A673 (cell line): ENCODE measurements around the gene CLASP1. TPM values are rescaled to one million over a fixed set of nuclear protein-coding genes. Genes with fewer than 3 reads are reported as not detected.

ENCODE experiments used
- BruUV-seq: library from RNA; stranded (reverse); fragments of 400-500 nt; replicated peaks from 2 replicates; lab custom pipeline; 2021; lab: Mats Ljungman, UMichigan
- CTCF ChIA-PET: fragments of 300-600 bp; sonication (Branson Sonifier 250); formaldehyde crosslinking; loops from one replicate; lab custom pipeline; 2022; ENCODE audit warnings: antibody characterized with exemption; lab: Charles Lee
- POLR2A ChIA-PET: fragments of 300-600 bp; sonication (Branson Sonifier 250); formaldehyde crosslinking; loops from one replicate; lab custom pipeline; 2022; ENCODE audit warnings: antibody characterized with exemption; ENCODE audit not compliant: low non-redundant PET; lab: Charles Lee
- DNase-seq: peaks from one replicate; pipeline ENCODE4 v3.0.0-alpha.2; 2015; ENCODE audit warnings: low spot score
- H3K27ac ChIP-seq: fragments of 200-600 bp; sonication (generic); 2 replicates; pipeline ENCODE4 v1.5.1; 2016; ENCODE audit warnings: mixed run types, low read depth, mild to moderate bottlenecking, mixed read lengths, antibody characterized with exemption, low read length; ENCODE audit not compliant: poor library complexity, severe bottlenecking
- H3K27me3 ChIP-seq: fragments of 200-600 bp; sonication (generic); replicated peaks from 2 replicates; pipeline ENCODE4 v1.6.1; 2017; ENCODE audit warnings: mixed run types, low read depth, mild to moderate bottlenecking, mixed read lengths, antibody characterized with exemption, low read length; ENCODE audit not compliant: insufficient read depth, poor library complexity
- H3K36me3 ChIP-seq: fragments of 200-600 bp; sonication (generic); 2 replicates; pipeline ENCODE4 v1.6.1; 2016; ENCODE audit warnings: mixed run types, mild to moderate bottlenecking, mixed read lengths, antibody characterized with exemption, low read length; ENCODE audit not compliant: insufficient read depth, poor library complexity, severe bottlenecking
- H3K4me1 ChIP-seq: fragments of 200-600 bp; sonication (generic); 2 replicates; pipeline ENCODE4 v1.6.1; 2017; ENCODE audit warnings: mixed run types, mild to moderate bottlenecking, mixed read lengths, antibody characterized with exemption, low read length; ENCODE audit not compliant: insufficient read depth, poor library complexity, severe bottlenecking
- H3K4me3 ChIP-seq: fragments of 200-600 bp; sonication (generic); 2 replicates; pipeline ENCODE4 v1.5.1; 2016; ENCODE audit warnings: low read depth, mixed run types, mild to moderate bottlenecking, mixed read lengths, low read length; ENCODE audit not compliant: poor library complexity, severe bottlenecking
- H3K9me3 ChIP-seq: fragments of 200-600 bp; sonication (generic); 2 replicates; pipeline ENCODE4 v1.6.1; 2016; ENCODE audit warnings: mixed run types, low read depth, mild to moderate bottlenecking, mixed read lengths, antibody characterized with exemption, low read length; ENCODE audit not compliant: poor library complexity, severe bottlenecking
- CTCF ChIP-seq: fragments of 300-800, 200-600 bp; sonication (generic); conservative IDR thresholded peaks from 2 replicates; pipeline ENCODE4 v1.5.1; 2017; ENCODE audit warnings: low read depth, mild to moderate bottlenecking, antibody characterized with exemption, low read length, moderate library complexity, mixed read lengths
- EZH2 ChIP-seq: fragments of 200-600 bp; sonication (generic); IDR thresholded peaks from 2 replicates; pipeline ENCODE4 v1.6.1; 2017; ENCODE audit warnings: borderline replicate concordance, low read depth, mild to moderate bottlenecking, mixed read lengths, antibody characterized with exemption, low read length; ENCODE audit not compliant: poor library complexity, severe bottlenecking
- intact Hi-C: fragments of 100-400 bp; cut with micrococcal nuclease; formaldehyde crosslinking; loops from one replicate; pipeline ENCODE4 v1.10.0; 2022; ENCODE audit not compliant: unreplicated experiment
- total RNA-seq: library from RNA; stranded (reverse); gene quantifications from 2 replicates; pipeline ENCODE4 v1.2.3, GENCODE V29; 2021

CLASP1 gene
- total RNA-seq, 1 experiment from 2014 or later = 69.1 TPM

GRCh38 chr2:121471532-121472469 is 177.5 kb downstream of the CLASP1 start:
- no peaks in the 10 kb centered on the region for H3K27me3 ChIP-seq
- CTCF ChIA-PET = no interaction called here
- H3K4me1 ChIP-seq = peaks cover 42% of the 10 kb centered on the region
- TF ChIP-seq EZH2 (no peak), CTCF (no peak)
- intact Hi-C loops = no loop called here
- BruUV-seq = no TSS peak
- peak overlapping the region; percentile 75 for H3K27ac ChIP-seq
- H3K36me3 ChIP-seq = peaks cover 23% of the 10 kb centered on the region
- DNase-seq = peak; percentile 59
- no peaks in the 10 kb centered on the region for H3K9me3 ChIP-seq
- POLR2A ChIA-PET = no interaction called here
- no peak overlapping the region for H3K4me3 ChIP-seq

GRCh38 chr2:121470917-121471316 is 178.3 kb downstream of the CLASP1 start:
- no peaks in the 10 kb centered on the region for H3K9me3 ChIP-seq
- TF ChIP-seq EZH2 = no peak
- no peak for TF ChIP-seq CTCF
- DNase-seq = no peak
- no peaks in the 10 kb centered on the region for H3K27me3 ChIP-seq
- peaks cover 33% of the 10 kb centered on the region for H3K4me1 ChIP-seq
- no peak overlapping the region for H3K4me3 ChIP-seq
- peaks cover 32% of the 10 kb centered on the region for H3K36me3 ChIP-seq
- POLR2A ChIA-PET = no interaction called here
- intact Hi-C loops = no loop called here
- BruUV-seq = no TSS peak
- CTCF ChIA-PET = no interaction called here
- H3K27ac ChIP-seq = peak overlapping the region; percentile 71

- Histone ChIP-seq H3K27me3 (no peaks in the 10 kb centered on the region), H3K36me3 (peaks cover 32% of the 10 kb centered on the region)
These were observed 179.9 kb downstream of the CLASP1 start for GRCh38 chr2:121469356-121469755.

More at GRCh38 chr2:121469356-121469755, 179.9 kb downstream of the CLASP1 start:
- no TSS peak for BruUV-seq
- intact Hi-C loops = no loop called here
- Histone ChIP-seq H3K4me3 (no peak overlapping the region), H3K9me3 (no peaks in the 10 kb centered on the region), H3K27ac (no peak overlapping the region), H3K4me1 (peaks cover 26% of the 10 kb centered on the region)
- no peak for DNase-seq
- ChIA-PET POLR2A (no interaction called here), CTCF (interaction anchor here (0.6 kb wide), 1 partner anchor 390 kb away, joined by 4 read pairs; no protein-coding TSS in a partner anchor)
- TF ChIP-seq EZH2 (no peak), CTCF (no peak)
